DMS153 (cell line): ENCODE measurements around the gene FRAS1.
"Not testable (repeated sequence)": the region's sequence is repeated elsewhere in the genome, so short reads cannot be mapped to it uniquely, and the experiment has no call there.

Experiments used
- DNase-seq: peaks from one replicate; lab custom pipeline; 2025; lab: John Stamatoyannopoulos, UW

Gene FRAS1

DNA sequence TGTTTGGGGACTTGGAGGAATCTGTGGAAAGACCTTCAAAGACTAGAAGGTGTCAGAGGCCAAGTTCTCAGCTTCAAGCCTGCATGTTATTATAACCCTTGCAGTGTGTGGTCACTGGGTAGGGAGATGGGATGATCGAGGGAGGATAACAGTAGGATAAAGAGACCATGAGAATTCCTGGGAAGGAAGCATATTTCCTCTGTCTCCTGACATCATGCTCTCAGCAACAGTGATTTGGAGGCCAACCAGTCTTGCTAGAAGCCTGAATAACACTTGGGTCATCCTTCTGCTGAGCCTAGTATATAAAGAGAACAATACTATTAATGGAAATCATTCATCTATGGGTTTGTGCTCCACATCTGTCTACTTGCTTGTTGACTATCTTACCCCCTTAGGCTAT is 453.6 kb downstream of the FRAS1 start:
- no peak for DNase-seq

GRCh38 chr4:78512357-78512920 is 455.3 kb downstream of the FRAS1 start:
- DNase-seq = no peak

DNA sequence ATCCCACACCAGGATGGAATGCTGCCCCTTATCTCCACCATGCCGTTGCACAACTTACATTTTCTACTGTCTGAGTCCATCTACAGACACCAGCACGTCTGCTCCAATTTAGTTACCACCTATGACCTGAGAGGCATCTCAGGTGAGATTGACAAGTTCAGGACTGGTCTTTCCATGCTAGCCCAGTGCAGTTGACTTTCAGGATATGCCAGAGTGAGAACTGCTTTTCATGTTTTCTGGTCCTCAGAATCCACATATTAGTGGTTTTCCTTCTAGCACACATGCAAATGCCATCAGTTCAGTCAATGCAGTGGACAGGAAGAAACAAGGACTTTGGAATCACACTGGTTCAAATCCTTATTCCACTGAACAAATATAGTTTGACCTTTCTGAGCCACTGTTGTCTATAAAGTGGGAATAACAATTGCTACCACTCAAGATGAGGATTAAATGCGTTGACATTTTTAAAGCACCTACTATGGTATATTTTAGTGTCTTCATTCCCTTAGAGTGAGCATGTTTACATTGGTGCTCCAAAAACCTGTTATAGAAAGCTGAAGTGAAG is 456.4 kb downstream of the FRAS1 start:
- no peak for DNase-seq

- DNase-seq = no peak
Measured at GRCh38 chr4:78517050-78517652, 460.0 kb downstream of the FRAS1 start.

- no peak for DNase-seq
Measured at GRCh38 chr4:78518561-78518960, 461.4 kb downstream of the FRAS1 start.

DNA sequence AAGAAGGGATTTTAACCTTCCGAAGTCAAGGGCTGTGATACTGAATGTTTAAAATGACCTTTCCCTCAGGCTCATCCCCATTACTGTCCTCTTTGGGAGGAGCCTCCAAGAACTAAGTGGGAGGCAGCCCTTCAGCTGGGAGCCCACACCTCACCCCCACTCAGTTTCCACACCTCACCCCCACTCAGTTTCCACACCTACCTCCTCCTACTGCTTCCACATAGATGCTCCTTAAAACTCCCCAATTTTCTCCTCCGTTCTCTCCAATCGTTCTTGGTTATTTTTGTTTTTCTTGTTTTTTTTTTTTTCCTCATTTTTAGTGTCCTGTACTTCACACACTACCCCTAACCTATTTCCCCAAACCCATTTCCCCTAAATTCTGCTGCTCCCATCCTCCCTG is 462.8 kb downstream of the FRAS1 start:
- DNase-seq = no peak

DNA sequence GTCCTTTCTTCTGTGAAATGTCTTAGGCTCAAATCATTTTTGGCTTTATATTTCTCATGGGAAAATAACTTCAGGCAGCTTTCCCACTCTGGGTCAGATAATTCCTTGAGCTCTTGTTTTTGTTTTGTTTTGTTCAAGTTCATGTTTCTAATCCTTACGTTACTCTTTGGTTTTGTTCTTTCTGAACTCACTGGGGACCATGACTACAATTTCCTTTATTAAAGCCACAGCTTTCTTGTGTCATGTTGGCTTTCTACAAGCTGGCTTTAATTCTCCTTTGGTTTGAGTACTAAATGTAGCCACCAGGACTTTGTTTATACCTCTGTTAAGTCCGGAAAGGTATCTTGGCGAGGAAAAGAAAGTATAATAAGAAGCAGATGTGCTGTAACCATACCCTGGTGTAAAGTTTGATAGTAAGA is 463.7 kb downstream of the FRAS1 start:
- no peak for DNase-seq

DNA sequence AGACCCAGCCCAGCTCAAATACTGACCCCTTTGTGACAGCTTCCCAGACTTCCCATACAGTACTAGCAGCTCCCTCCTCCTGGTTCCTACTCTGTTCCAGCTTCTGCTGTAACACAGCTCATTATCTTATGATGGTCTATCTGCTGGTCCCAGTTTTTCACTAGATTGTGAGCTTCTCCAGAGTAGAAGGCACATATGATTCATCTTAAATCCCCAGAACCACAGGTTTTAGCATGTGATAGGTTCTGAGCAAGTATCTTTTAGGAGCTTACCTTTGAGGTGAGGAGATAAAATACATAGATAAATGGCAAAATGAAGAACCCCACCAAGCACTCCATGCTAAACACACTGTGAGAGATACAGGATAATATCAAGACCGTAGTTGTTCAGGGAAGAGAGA is 466.9 kb downstream of the FRAS1 start:
- DNase-seq = no peak

DNA sequence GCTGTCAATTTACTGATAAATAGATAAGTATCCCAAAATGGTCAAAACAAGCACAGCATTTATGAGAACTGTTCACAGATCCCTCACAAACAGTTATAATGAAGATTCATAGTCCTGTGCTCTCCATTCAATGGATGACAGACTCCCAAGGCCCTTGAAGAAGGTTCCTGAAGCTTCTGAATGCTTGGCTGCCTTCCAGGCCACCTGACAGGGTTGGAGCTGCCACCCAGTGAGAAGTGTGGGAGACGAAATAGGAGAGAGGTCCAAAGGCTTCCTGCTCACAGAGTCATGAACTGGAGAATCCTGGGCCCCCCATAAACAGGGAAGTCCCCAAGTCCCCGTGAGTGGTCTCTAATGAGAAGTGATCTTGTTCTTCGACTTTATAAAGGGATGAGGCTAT is 468.4 kb downstream of the FRAS1 start:
- DNase-seq = no peak

- DNase-seq = no peak
Measured at GRCh38 chr4:78527103-78527502, 470.0 kb downstream of the FRAS1 start.

DNA sequence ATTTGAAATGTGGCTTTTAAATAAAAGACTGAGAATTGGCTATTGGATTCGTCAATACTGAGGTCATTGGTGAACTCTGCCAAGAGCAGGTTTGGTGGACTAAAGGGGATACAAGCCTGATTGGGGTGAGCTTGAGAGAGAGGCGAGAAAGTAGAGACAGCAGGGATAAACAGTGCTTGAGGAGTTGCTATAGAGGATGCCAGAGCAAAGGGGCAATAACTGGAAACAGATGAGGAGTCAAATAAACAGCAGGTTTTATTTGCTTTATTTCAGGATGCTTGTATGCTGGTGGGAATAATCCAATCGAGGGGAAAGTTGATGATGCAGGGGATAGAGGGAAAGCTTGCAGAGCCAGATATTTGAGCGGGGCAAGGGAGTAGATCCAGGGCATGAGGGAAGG is 470.4 kb downstream of the FRAS1 start:
- no peak for DNase-seq

- DNase-seq = no peak
Measured at GRCh38 chr4:78528327-78528726, 471.2 kb downstream of the FRAS1 start.

GRCh38 chr4:78529569-78530209 is 472.6 kb downstream of the FRAS1 start:
- no peak for DNase-seq

DNA sequence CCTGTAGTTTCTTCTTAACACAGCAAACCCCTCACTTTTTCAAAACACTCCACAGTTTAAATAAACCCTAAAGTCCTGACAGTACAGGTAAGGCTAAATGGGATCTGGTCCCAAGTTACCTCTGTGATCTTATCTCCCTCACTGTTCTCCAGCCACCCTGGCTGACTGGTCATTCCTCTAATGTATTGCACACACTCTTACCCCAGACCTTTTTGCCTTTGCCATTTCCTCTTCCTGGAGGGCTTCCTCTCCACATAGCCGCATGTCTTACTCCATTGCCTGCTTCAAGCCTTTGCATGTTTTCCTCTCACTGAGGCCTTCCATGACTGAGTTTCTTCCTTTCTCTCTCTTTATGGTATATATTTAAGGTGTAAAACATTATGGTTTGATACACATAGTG is 474.9 kb downstream of the FRAS1 start:
- no peak for DNase-seq

DNA sequence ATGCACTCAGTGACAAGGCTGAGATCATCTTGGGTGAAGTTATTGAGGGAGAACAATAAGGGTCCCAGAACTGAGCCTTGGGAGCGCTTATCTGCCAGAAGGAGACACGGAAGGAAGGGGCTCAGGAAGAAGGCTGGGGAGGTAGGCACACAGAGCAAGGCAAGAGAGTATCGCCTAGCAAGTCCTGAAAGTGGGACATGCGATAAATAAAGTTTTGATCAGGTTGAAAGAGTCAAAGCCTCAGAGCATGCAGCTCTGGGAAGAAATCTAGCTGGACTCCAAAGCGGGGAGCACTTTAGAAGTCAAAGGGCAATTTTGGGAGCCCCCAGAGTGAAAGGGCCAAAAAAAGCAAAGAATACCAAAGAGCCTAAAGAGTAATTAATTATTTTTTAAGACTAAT is 476.7 kb downstream of the FRAS1 start:
- DNase-seq = no peak

- DNase-seq = no peak
Measured at GRCh38 chr4:78534286-78534955, 477.3 kb downstream of the FRAS1 start.

DNA sequence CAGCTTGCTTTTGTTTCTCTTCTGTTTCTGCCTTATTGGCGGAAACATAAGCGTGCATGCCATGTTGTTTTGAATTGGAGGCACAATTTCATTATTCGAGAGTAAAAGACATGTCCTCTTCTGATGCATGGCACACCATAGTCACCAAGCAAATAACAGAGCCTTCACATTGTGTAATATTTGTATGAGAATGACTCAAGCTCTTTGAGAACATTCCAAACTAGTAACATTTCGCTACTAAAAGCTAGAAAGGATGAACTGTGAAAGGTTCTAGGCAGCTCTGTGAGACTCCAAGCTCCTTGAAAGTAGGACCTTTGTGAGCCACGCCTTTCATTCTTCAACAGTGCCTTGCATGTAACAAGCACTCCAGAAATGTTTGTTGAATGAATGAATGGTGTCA is 485.2 kb downstream of the FRAS1 start:
- no peak for DNase-seq

GRCh38 chr4:78543424-78544125 is 486.5 kb downstream of the FRAS1 start:
- DNase-seq = no peak

DNA sequence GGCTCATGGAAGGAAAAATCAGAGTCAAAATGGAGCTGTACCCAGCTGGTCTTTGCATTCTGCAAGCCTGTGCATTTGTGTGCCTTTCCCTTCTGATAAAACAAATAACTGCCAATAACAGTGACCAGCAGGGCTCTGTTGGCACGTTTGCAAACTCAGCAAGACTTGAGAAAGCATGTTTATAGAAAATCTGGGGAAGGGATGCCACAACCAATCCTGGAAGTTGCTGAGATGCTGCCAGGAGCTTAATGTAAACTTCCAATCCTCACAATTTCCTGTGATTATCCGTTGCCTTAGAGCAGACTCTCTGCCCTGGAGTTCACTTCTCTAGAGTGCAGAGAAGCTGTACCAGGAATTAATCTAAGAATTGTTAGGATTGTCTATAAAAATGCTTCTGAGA is 487.6 kb downstream of the FRAS1 start:
- DNase-seq = no peak

DNA sequence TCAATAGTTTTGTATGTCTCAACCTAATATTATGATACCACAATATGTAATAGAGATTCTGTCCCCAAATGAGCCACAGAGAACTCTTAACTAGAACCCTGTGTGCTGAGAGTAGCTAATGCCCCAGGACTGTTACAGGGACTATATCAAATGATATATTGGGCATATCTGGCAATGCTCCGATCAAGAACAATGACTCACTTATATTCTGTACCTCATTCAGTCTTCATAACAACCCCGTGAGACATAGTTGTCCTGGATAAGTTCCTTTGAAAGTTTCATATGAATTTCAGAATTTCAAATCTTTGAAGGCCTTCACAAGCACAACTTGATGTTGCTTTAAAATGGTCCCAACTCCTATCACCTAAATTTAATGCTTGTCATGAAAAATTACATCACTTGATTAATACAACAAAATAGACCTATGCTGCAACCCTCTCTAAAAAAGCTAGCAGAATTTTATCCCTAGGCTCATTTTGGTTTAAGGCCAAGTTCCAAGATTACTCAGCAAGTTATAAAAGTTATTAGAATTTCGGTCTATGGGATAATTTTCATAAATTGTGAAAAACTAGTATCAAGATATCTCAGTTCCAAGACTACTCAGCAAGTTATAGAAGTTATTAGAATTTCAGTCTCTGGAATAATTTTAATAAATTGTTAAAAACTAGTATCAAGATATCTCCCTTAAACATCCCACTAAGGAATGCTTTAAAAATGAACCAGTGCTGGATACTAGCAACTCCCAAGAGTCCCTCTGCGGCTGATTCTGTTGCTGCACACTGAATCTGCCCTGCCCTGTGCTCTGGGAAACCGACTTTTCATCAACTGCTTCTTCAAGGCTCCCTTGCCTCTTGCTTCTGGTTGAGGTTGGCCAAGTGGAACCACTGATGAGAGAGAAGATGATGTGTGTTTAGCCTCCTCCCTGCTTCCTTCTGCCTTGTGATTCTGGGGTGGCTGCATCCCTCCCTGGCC is 488.4 kb downstream of the FRAS1 start:
- no peak for DNase-seq

- not testable (repeated sequence) for DNase-seq
Measured at GRCh38 chr4:78547899-78548298, 490.8 kb downstream of the FRAS1 start.
